Loucy (cell line): ENCODE measurements around the gene ALCAM.

Experiments
- CTCF ChIP-seq: fragments of 200-600 bp; sonication (generic); conservative IDR thresholded peaks from 2 replicates; pipeline ENCODE4 v1.5.1; 2014; ENCODE audit warnings: mild to moderate bottlenecking, antibody characterized with exemption, low read length
- EZH2phosphoT487 ChIP-seq: fragments of 200-600 bp; IDR thresholded peaks from 2 replicates; pipeline ENCODE4 v1.6.1; 2018; ENCODE audit warnings: antibody characterized with exemption, mild to moderate bottlenecking, moderate library complexity, borderline replicate concordance

GRCh38 chr3:105365391-105366325 is 1.1 kb upstream of the ALCAM start:
- TF ChIP-seq CTCF = no peak
- TF ChIP-seq EZH2phosphoT487 = no peak
